GM12865 (cell line): ENCODE measurements around the gene OARD1.

Experiments used
- DNase-seq: peaks from one replicate; pipeline ENCODE4 v3.0.0; 2010; ENCODE audit warnings: low read depth
- H3K4me3 ChIP-seq: 2 replicates; pipeline ENCODE4 v1.5.1; 2011; ENCODE audit warnings: mild to moderate bottlenecking, low read depth, low read length, control low read depth
- TF ChIP-seq, protein P1 (sequence below): IDR thresholded peaks from 2 replicates; pipeline ENCODE4 v1.5.1; 2011; ENCODE audit warnings: low read length, control low read depth, low read depth, inconsistent platforms; ENCODE audit not compliant: insufficient read depth; ENCODE audit errors: missing control alignments

Gene OARD1

DNA sequence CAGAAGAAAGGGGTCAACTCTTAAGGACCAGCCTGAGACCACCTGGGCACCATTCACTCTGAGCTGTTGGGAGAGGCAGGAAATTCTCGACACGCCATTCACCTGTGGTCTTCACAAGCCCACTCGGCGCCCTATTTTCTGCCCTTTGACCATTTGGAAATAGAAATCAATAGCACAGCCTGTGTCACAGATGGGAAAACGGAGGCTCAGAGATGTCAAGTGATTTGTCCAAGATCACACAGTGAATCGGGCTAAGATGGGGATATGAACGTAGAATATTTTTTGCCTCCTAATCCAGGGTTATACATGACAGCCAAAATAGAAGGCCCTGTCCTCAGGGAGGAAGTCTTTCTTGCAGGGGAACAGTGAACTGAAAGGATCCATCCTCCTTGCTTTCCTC is 22.2 kb downstream of the OARD1 start:
- no peak for DNase-seq
- TF ChIP-seq, protein P1, sequence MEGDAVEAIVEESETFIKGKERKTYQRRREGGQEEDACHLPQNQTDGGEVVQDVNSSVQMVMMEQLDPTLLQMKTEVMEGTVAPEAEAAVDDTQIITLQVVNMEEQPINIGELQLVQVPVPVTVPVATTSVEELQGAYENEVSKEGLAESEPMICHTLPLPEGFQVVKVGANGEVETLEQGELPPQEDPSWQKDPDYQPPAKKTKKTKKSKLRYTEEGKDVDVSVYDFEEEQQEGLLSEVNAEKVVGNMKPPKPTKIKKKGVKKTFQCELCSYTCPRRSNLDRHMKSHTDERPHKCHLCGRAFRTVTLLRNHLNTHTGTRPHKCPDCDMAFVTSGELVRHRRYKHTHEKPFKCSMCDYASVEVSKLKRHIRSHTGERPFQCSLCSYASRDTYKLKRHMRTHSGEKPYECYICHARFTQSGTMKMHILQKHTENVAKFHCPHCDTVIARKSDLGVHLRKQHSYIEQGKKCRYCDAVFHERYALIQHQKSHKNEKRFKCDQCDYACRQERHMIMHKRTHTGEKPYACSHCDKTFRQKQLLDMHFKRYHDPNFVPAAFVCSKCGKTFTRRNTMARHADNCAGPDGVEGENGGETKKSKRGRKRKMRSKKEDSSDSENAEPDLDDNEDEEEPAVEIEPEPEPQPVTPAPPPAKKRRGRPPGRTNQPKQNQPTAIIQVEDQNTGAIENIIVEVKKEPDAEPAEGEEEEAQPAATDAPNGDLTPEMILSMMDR: no peak
- no peak overlapping the region for H3K4me3 ChIP-seq

DNA sequence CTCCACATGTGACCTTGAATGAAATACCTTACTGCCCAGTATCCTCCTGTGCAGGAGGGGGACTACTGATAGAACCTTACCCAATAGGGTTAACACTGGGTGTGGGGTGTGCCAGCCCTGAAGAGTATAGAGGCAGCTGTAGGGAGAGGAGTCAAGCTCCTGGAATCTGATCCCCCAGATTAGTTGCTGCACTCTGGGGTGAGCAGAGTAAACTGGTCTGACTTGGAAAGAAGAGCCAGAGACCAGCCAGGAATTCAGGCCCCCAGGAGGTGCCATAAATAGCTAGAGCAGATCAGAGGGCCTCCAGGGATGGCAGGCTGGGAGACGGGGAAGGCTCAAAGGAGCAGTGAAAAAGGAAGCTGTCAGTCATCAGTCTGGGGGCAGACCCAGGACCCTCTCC is 22.6 kb downstream of the OARD1 start:
- no peak overlapping the region for H3K4me3 ChIP-seq
- no peak for DNase-seq
- TF ChIP-seq, protein P1: no peak

DNA sequence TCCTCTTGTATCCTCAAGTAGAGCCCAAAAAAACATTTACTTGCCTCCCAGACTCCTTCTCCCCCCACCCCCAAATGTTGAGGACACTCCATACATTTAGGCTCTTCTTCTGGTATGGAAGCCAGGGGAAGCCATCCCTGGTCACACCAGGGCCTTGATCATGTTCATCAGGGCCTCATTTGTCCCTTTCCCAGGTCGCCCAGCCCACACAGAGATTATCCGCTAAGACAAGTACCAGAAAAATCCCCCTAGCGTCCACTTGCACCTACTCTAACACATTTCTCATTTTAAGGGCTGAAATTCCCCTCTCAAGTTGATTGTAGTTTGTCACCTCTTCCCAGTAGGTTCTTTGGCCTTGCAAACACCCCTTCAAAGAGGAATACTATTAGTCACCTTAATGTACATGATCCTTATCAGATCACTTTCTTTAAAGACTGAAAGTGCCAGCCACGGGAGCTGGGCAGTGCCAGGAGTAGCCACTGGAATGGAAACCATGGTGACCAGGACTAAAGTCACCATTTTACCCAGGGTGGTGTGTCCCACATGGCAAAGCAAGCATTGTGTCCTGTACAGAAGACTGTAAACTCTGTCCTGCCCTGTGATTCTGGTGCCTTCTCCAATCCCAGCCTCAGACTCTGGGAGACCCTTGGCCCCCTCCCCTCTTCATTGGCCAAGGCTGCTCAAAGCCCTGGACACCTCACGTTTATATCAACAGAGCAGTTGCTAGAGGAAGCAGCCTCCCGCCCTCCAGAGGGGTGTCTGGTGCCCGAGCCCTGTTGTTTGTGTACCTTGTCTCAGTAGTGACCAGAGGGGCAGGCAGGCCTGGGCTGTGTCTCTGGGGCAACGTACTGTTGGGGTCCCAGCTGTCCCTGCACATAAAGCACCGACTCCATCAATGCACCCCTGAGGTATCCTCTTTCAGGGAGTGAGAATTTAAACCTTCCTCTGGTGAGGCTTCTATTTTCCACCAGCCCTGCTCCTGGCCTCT is 24.1 kb downstream of the OARD1 start:
- no peak for DNase-seq
- TF ChIP-seq, protein P1: no peak

DNA sequence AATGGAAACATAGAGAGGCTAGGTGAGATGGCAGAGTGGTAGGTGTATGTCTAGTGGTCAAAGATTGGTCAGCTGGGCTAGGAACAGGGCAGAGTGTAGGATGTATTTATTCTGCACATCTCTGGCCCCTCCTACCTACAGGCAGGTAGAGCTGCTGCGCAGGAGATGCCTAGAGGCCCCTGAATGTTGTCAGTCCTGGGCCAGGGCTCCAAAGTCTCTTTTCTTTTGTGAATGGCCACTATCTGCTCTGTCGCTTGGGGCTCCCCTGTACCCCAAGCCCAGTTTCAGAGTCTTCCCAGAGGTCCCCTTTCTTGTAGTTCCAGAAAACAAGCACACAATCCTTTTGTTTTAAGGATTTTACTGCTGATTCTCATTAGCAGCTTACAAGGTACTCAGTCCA is 24.9 kb downstream of the OARD1 start:
- H3K4me3 ChIP-seq: no peak overlapping the region
- TF ChIP-seq, protein P1: no peak
- no peak for DNase-seq

More for the DNA sequence above, 24.1 kb downstream of the OARD1 start:
- no peak overlapping the region for H3K4me3 ChIP-seq

DNA sequence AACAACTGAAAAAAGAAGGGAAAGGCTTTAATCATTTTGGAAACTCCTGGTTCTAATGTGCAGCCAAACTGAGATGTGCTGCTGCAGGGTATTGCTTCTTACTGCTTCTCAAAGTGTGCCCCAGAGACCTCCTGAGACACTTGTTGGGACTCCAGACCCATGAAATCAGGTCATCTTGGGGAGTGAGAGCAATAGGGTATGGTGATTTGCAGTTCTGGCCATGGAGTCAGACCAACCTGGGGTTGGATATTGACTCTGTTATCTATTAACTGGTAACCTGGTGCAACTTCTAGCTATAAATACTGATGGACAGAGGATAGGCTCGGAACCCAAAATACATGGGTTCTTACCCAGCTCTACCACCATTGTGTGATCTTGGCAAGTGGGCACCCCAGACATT is 26.1 kb downstream of the OARD1 start:
- no peak for DNase-seq
- H3K4me3 ChIP-seq: no peak overlapping the region
- TF ChIP-seq, protein P1: no peak

DNA sequence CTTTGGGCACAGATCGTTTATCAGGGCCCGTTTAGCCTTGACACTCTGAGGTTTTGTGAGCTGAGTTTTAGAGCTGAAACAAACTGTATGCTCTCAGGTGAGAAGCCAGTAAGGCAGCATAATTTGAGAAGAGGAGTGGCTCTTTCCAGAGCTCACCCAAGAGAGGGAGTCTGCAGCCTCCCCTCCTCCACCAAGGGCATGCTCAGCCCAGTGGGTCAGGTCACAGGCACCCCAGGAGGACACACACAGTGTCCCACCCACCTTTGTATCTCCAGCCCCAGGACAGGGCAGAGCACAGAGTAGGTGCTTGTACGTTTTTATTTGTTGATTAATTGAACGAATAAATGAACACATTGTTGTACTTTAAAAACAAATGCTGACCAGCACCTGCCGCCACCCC is 26.5 kb downstream of the OARD1 start:
- TF ChIP-seq, protein P1: no peak
- no peak for DNase-seq
- H3K4me3 ChIP-seq: no peak overlapping the region
